ENCODE measurements around the gene MKLN1.
"Not testable (repeated sequence)": the region's sequence is repeated elsewhere in the genome, so short reads cannot be mapped to it uniquely, and the experiment has no call there.

The MKLN1 gene

GRCh38 chr7:131327626-131328376 lies at the start of gene MKLN1:
TSS of gene MKLN1 (plus strand) at chr7:131327876. CDS start at chr7:131327900, 24 bp downstream.
- H3K4me3 ChIP-seq (ENCODE audit: low read depth, low read length), result peak within 1 kb of the TSS; percentile 78

- no peak overlapping the region for H3K4me3 ChIP-seq (ENCODE audit: low read depth, low read length)
These were observed 48.6 kb upstream of the MKLN1 start for GRCh38 chr7:131279044-131279443.

DNA sequence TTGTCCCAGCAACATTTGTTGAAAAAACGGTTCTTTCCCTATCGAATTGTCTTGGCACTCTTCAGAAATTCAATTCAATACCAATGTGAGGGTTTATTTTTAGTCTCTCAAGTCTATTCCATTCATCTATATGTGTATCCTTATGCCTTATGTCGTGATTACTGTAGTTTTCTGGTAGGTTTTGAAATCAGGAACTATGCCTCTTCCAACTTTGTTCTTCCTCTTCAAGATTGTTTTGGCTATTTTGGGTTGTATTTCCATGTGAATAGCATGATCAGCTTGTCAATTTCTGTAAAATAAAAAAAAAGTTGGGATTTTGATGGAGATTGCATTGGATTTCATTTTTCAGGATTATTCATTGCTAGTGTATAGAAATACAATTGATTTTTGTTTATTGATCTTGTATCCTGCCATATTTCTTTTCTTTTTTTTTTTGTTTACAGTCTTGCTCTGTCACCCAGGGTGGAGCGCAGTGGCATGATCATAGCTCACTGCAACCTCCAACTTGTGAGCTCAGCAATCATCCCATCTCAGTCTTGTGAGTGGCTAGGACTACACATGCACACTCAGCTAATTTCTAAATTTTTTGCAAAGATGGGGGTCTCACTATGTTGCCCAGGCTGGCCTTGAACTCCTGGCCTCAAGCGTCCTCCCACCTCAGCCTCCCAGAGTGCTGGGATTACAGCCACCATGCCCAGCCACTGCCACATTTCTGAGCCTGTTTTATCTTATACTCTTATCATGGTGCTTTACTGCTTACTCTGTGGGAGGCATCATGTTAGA lies 46.2 kb upstream of the MKLN1 start:
- H3K4me3 ChIP-seq (ENCODE audit: low read depth, low read length), result no peak overlapping the region

GRCh38 chr7:131284702-131285419 lies 42.8 kb upstream of the MKLN1 start:
- H3K4me3 ChIP-seq (ENCODE audit: low read depth, low read length), result no peak overlapping the region

DNA sequence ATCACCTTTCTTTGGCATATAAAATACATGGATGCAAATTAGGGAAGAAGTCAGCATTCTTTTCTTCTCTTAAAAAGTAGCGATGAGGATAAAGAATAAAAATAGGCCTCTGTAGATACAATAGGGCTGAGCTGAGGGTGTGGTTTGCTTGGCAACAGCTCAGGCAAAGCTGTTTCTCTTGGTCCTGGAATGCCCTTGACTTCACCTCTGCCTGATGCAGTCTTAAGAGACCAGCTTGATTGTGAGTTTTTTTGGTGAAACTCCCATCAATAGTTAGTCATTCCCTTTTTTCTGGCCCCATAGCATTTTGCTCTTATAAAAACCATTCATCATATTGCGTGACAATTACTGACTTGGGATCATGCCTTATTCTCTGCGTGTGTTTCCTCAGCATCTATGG lies 42.1 kb upstream of the MKLN1 start:
- no peak overlapping the region for H3K4me3 ChIP-seq (ENCODE audit: low read depth, low read length)

- no peak overlapping the region for H3K4me3 ChIP-seq (ENCODE audit: low read depth, low read length)
These were observed 39.2 kb upstream of the MKLN1 start for GRCh38 chr7:131288450-131288849.

- no peak overlapping the region for H3K4me3 ChIP-seq (ENCODE audit: low read depth, low read length)
These were observed 38.6 kb upstream of the MKLN1 start for GRCh38 chr7:131289051-131289450.

DNA sequence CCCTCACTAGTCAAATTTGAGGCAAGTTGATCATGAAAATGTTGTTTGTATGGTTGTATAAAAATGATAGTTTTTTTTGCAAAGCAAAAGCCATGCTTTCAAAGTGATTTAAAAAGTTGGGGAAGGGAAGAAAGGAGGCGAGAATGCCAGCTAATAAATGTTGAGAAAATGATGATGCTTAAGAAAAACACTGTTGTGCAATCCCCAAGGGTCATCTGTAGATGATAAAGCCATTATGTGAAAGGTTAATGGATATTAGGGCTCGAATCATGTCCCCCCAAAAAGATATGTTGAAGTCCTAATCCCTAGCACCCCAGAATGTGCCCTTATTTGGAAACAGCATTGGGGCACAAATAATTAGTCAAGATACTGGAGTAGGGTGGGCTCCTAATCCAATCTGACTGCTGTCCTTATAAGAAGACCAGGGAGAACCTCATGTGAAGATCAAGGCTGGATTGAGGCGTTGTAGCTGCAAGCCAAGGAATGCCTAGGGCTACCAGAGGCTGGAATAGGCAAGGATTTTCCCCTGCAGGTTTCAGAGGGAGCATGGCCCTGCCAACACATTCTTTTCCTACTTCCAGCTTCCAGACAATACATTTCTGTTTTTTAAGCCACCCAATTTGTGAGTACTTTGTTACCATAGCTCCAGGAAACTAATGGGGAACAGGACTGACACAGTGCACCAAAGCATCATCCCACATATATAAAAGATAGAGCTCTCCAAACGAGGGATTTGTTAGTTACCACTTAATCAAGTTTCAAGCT lies 35.4 kb upstream of the MKLN1 start:
- H3K4me3 ChIP-seq (ENCODE audit: low read depth, low read length), result no peak overlapping the region

DNA sequence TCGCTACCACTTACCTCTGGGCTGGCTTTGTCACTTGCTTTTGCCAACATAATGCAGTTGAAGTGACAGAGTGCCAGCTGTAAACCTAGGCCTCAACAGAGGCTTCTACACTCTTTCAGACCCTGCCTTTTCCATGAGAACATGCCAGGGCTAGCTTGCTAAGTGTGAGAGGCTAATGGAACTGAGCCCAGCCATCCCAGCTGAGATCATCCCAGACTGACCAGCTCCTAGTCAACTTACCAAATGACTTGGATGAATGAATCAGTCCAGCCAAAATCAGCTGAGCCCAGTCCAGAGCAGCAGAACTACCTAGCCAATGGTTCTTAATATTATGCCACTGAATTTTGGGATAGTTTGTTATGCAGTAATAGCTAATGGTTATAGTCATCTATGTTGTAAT lies 34.7 kb upstream of the MKLN1 start:
- H3K4me3 ChIP-seq (ENCODE audit: low read depth, low read length), result no peak overlapping the region

- H3K4me3 ChIP-seq (ENCODE audit: low read depth, low read length), result no peak overlapping the region
These were observed 33.1 kb upstream of the MKLN1 start for GRCh38 chr7:131294553-131294952.

- no peak overlapping the region for H3K4me3 ChIP-seq (ENCODE audit: low read depth, low read length)
These were observed 29.1 kb upstream of the MKLN1 start for GRCh38 chr7:131298608-131298992.

- no peak overlapping the region for H3K4me3 ChIP-seq (ENCODE audit: low read depth, low read length)
These were observed 28.6 kb upstream of the MKLN1 start for GRCh38 chr7:131299074-131299473.

GRCh38 chr7:131300078-131300477 lies 27.6 kb upstream of the MKLN1 start:
- H3K4me3 ChIP-seq (ENCODE audit: low read depth, low read length), result no peak overlapping the region

DNA sequence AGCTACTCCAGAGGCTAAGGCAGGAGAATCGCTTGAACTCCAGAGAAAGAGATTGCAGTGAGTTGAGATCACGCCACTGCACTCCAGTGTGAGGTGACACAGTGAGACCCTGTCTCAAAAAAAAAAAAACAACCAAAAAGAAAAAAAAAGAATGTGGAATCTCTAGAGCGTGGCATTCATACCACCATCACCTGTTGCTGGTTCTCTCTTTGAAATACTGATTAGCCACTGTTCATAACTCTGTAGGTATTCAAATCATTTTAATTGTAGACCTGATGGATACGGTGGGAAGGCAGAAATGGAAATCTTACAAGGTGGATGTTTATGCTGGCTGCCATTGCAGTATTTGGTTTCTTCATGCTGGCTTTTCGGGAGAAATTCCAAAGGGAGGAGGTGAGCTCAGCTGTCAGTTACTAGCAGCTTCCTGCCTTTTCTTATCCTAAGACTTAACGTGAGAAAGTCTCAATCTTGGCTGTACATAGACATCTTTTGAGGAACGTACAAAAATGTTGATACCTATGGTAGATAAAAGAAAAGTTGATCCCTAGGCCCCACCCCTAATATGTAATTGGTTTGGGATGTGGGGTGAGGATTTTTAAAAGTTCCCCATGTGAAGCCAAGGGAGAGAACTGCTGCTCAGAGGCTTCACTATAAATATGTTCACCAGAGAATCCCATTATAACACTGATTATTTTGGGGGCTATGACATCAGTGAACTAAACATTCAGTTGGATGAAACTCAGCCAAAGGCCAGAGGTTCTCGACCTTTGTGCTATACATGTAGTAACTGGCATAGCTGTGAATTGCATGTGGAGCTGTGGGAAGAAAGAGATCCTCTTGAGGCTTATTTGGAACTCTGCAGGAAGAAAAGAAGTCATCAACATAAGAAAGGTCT lies 26.9 kb upstream of the MKLN1 start:
- no peak overlapping the region for H3K4me3 ChIP-seq (ENCODE audit: low read depth, low read length)

DNA sequence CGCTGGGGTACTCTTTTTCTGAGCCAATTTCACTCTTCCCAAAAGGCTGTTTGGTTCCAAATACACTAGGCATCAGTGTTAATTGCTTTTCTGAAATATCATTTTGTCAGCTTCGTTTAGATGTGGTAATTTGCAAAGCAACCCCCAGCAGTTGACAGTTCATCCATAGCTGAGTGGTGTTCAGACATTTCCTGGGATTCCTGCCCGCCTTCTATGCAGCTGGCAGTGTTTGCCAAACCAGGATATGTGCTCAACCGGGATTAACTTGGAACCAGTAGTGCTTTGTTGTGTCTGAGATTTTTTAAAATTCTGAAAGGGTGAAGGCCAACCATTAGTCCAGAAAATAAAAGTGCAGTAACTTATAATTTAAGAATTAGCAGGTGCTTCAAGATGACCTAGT lies 25.2 kb upstream of the MKLN1 start:
- H3K4me3 ChIP-seq (ENCODE audit: low read depth, low read length), result no peak overlapping the region

- no peak overlapping the region for H3K4me3 ChIP-seq (ENCODE audit: low read depth, low read length)
These were observed 24.6 kb upstream of the MKLN1 start for GRCh38 chr7:131302876-131303707.

GRCh38 chr7:131305152-131305551 lies 22.5 kb upstream of the MKLN1 start:
- H3K4me3 ChIP-seq (ENCODE audit: low read depth, low read length), result no peak overlapping the region

- not testable (repeated sequence) for H3K4me3 ChIP-seq (ENCODE audit: low read depth, low read length)
These were observed 21.6 kb upstream of the MKLN1 start for GRCh38 chr7:131306041-131306440.

DNA sequence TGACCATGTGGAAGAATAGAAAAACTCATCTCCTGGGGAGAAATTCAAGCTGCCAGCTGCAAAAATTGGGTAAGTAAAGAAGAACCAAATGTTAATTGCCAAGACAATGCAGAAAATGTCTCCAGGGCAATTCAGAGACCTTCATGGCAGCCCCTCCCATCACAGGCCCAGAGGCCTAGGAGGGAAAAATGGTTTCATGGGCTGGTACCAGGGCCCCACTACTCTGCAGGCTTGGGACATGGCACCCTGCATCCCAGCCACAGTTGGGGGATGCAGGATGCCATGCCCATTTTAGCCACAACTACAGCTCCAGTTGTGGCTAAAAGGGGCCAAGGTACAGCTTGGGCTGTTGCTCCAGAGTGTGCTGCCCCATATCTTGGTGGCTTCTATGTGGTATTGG lies 20.9 kb upstream of the MKLN1 start:
- no peak overlapping the region for H3K4me3 ChIP-seq (ENCODE audit: low read depth, low read length)
